CD4-positive, alpha-beta memory T cell (primary cell): Measurements from ENCODE around the gene TLR7. TPM values are rescaled to one million over a fixed set of nuclear protein-coding genes. Genes with fewer than 3 reads are reported as not detected.

Experiments
- CTCF ChIA-PET: fragments of 350-600 bp; sonication (Branson Sonifier 250); formaldehyde crosslinking; loops from one replicate; lab custom pipeline; 2021; ENCODE audit warnings: inconsistent platforms; ENCODE audit not compliant: partially characterized antibody; lab: Charles Lee
- POLR2A ChIA-PET: fragments of 350-600 bp; sonication (Branson Sonifier 250); formaldehyde crosslinking; loops from one replicate; lab custom pipeline; 2021; ENCODE audit not compliant: partially characterized antibody; lab: Charles Lee
- DNase-seq, 5 donors: peaks; one replicate each; pipeline versions ENCODE4 v3.0.0 to v3.0.0-alpha.2; 2020 to 2022; ENCODE audit warnings: mixed read lengths in 1 of 5
- H3K27ac ChIP-seq: one replicate; pipeline ENCODE4 v1.7.0; 2013; ENCODE audit warnings: low read depth, low read length
- H3K27me3 ChIP-seq: 2 replicates; pipeline ENCODE4 v1.7.0; 2013; ENCODE audit warnings: mild to moderate bottlenecking, low read length, moderate library complexity; ENCODE audit not compliant: insufficient read depth
- H3K36me3 ChIP-seq: 2 replicates; pipeline ENCODE4 v1.7.0; 2013; ENCODE audit warnings: mild to moderate bottlenecking, low read length, moderate library complexity; ENCODE audit not compliant: insufficient read depth
- H3K4me1 ChIP-seq: 2 replicates; pipeline ENCODE4 v1.7.0; 2013; ENCODE audit warnings: mild to moderate bottlenecking, low read length, moderate library complexity; ENCODE audit not compliant: insufficient read depth
- H3K4me3 ChIP-seq, 2 donors: one replicate each; pipeline ENCODE4 v1.7.0; 2013; ENCODE audit warnings: low read length in 2 of 2, mild to moderate bottlenecking in 1 of 2
- H3K9me3 ChIP-seq, 2 donors: one replicate each; pipeline ENCODE4 v1.7.0; 2013; ENCODE audit warnings: low read length in 2 of 2, control low read depth in 1 of 2; ENCODE audit not compliant: control insufficient read depth in 1 of 2
- H3K27ac Mint-ChIP-seq, 7 donors: one replicate each; pipeline ENCODE4 v1.8.0; 2020 to 2021; ENCODE audit warnings: mixed read lengths in 7 of 7, mild to moderate bottlenecking in 6 of 7, inconsistent platforms in 3 of 7, moderate library complexity in 3 of 7
- H3K27me3 Mint-ChIP-seq, 2 donors: one replicate each; pipeline ENCODE4 v1.8.0; 2020 to 2021; ENCODE audit warnings: mixed read lengths in 2 of 2
- H3K36me3 Mint-ChIP-seq, 2 donors: one replicate each; pipeline ENCODE4 v1.8.0; 2020 to 2021; ENCODE audit warnings: mixed read lengths in 2 of 2, inconsistent platforms in 1 of 2, mild to moderate bottlenecking in 1 of 2
- H3K4me1 Mint-ChIP-seq, 4 donors: one replicate each; pipeline ENCODE4 v1.8.0; 2020 to 2021; ENCODE audit warnings: mixed read lengths in 4 of 4, mild to moderate bottlenecking in 1 of 4
- H3K4me3 Mint-ChIP-seq, 8 donors: one replicate each; pipeline ENCODE4 v1.8.0; 2020 to 2021; ENCODE audit warnings: mixed read lengths in 8 of 8, mild to moderate bottlenecking in 7 of 8, moderate library complexity in 6 of 8, inconsistent platforms in 3 of 8
- H3K9me3 Mint-ChIP-seq, 8 donors: one replicate each; pipeline ENCODE4 v1.8.0; 2020 to 2021; ENCODE audit warnings: mixed read lengths in 8 of 8, mild to moderate bottlenecking in 5 of 8, inconsistent platforms in 3 of 8, moderate library complexity in 1 of 8
- intact Hi-C: fragments of 100-400 bp; cut with micrococcal nuclease; formaldehyde crosslinking; loops from one replicate; pipeline ENCODE4 v1.15.1; 2023
- polyA plus RNA-seq, 2 donors: library from polyadenylated mRNA; unstranded; fragments of 300-500 nt; fragmentation: Illumina TruSeq; gene quantifications; one replicate each; pipeline ENCODE4 v1.2.3, GENCODE V29; 2021
- total RNA-seq, 2 experiments: library from RNA; stranded (reverse); gene quantifications; one replicate each; pipeline ENCODE4 v1.2.3, GENCODE V29; 2021

Gene TLR7
- total and polyA plus RNA-seq, 4 experiments from 2014 or later: 0.06 to 0.16 TPM; not detected in 2

DNA sequence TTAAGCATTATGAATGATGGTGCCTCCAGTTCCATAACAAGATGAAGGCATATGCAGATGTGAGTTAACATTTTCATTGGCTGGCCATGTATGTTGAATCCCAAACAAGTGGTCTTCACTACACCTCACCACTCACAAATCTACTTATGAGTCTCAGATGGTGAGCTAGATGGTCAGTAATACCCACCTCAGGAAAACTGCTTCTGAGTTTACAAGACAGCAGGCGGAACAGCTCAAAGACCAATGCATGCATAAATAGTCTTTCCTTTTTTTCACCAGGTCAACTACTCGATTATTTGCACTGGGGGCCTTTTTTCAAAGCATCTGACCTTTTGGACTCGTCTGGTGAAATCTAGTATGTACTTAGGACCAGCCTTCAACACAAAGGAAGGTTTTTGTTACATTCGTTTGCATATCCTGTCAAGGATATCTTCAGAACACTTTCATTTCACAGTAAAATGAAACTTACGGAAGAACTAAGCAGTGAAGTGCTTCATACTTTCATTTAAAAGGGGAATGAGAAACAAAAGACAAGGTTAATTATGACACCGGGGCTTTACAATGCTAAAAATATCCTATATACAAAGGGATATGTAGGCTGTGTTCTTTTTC lies 23.1 kb upstream of the TLR7 start:
- Histone ChIP-seq H3K36me3 (no peaks in the 10 kb centered on the region), H3K4me3 (no peak overlapping the region), H3K9me3 (no peaks in the 10 kb centered on the region), H3K27me3 (no peaks in the 10 kb centered on the region), H3K27ac (no peak overlapping the region), H3K4me1 (peaks cover 4% of the 10 kb centered on the region)
- peak overlapping the region; percentile 33 to 80 (median 66) for H3K4me3 Mint-ChIP-seq
- no peak for DNase-seq
- CTCF ChIA-PET: no interaction called here
- POLR2A ChIA-PET: no interaction called here
- intact Hi-C loops: no loop called here
- H3K9me3 Mint-ChIP-seq: peaks cover 0 to 5% (median 0%) of the 10 kb centered on the region in 8 donors
- no peaks in the 10 kb centered on the region for H3K36me3 Mint-ChIP-seq
- H3K27ac Mint-ChIP-seq: peak overlapping the region in 6 of 7 donors; percentile 5 to 77 (median 26)
- no peaks in the 10 kb centered on the region for H3K27me3 Mint-ChIP-seq
- peaks cover 0 to 7% (median 5%) of the 10 kb centered on the region in 4 donors for H3K4me1 Mint-ChIP-seq

GRCh38 chrX:12844319-12844718 lies 22.6 kb upstream of the TLR7 start:
- no peak for DNase-seq
- peaks cover 0 to 4% (median 0%) of the 10 kb centered on the region in 8 donors for H3K9me3 Mint-ChIP-seq
- CTCF ChIA-PET: no interaction called here

GRCh38 chrX:12865359-12865758 lies 1.5 kb upstream of the TLR7 start:
- H3K4me1 Mint-ChIP-seq: no peaks in the 10 kb centered on the region
- H3K27ac Mint-ChIP-seq: no peak overlapping the region
- peaks cover 0 to 21% (median 5%) of the 10 kb centered on the region in 8 donors for H3K9me3 Mint-ChIP-seq
- Histone ChIP-seq H3K4me1 (no peaks in the 10 kb centered on the region), H3K36me3 (no peaks in the 10 kb centered on the region), H3K27ac (no peak overlapping the region), H3K27me3 (no peaks in the 10 kb centered on the region), H3K9me3 (no peaks in the 10 kb centered on the region), H3K4me3 (no peak overlapping the region)
- intact Hi-C loops: no loop called here
- H3K27me3 Mint-ChIP-seq: peaks cover 2 to 3% of the 10 kb centered on the region in 2 donors
- no peak for DNase-seq
- H3K36me3 Mint-ChIP-seq: no peaks in the 10 kb centered on the region
- ChIA-PET POLR2A (no interaction called here), CTCF (no interaction called here)
- no peak overlapping the region for H3K4me3 Mint-ChIP-seq

More at GRCh38 chrX:12844319-12844718, 22.6 kb upstream of the TLR7 start:
- Histone ChIP-seq H3K27me3 (no peaks in the 10 kb centered on the region), H3K4me1 (peaks cover 4% of the 10 kb centered on the region), H3K27ac (no peak overlapping the region), H3K36me3 (no peaks in the 10 kb centered on the region), H3K4me3 (no peak overlapping the region), H3K9me3 (no peaks in the 10 kb centered on the region)
- Mint-ChIP-seq H3K4me1 (peaks cover 0 to 7% (median 5%) of the 10 kb centered on the region in 4 donors), H3K36me3 (no peaks in the 10 kb centered on the region), H3K27ac (peak overlapping the region in 2 of 7 donors; percentile 5 to 50), H3K4me3 (peak overlapping the region; percentile 33 to 80 (median 66)), H3K27me3 (no peaks in the 10 kb centered on the region)
- POLR2A ChIA-PET: no interaction called here
- intact Hi-C loops: no loop called here

- ChIA-PET POLR2A (no interaction called here), CTCF (no interaction called here)
- H3K27me3 Mint-ChIP-seq: peaks cover 2 to 5% of the 10 kb centered on the region in 2 donors
- no peak overlapping the region for H3K4me3 Mint-ChIP-seq
- H3K4me1 Mint-ChIP-seq: no peaks in the 10 kb centered on the region
- H3K4me3 ChIP-seq: no peak overlapping the region
- no peaks in the 10 kb centered on the region for H3K4me1 ChIP-seq
- DNase-seq: no peak
- intact Hi-C loops: no loop called here
- no peaks in the 10 kb centered on the region for H3K27me3 ChIP-seq
- no peaks in the 10 kb centered on the region for H3K36me3 Mint-ChIP-seq
- H3K27ac Mint-ChIP-seq: no peak overlapping the region
- no peak overlapping the region for H3K27ac ChIP-seq
- peaks cover 0 to 15% (median 4%) of the 10 kb centered on the region in 8 donors for H3K9me3 Mint-ChIP-seq
- no peaks in the 10 kb centered on the region for H3K9me3 ChIP-seq
- H3K36me3 ChIP-seq: no peaks in the 10 kb centered on the region
These were observed 813 bp downstream of the TLR7 start for GRCh38 chrX:12867685-12868084.

GRCh38 chrX:12868747-12869146 lies 1.9 kb downstream of the TLR7 start:
- H3K36me3 ChIP-seq: no peaks in the 10 kb centered on the region
- POLR2A ChIA-PET: no interaction called here
- Mint-ChIP-seq H3K27me3 (peaks cover 2 to 5% of the 10 kb centered on the region in 2 donors), H3K4me3 (no peak overlapping the region), H3K36me3 (no peaks in the 10 kb centered on the region), H3K4me1 (no peaks in the 10 kb centered on the region), H3K27ac (peak overlapping the region in 1 of 7 donors; percentile 6), H3K9me3 (peaks cover 0 to 10% (median 3%) of the 10 kb centered on the region in 8 donors)
- DNase-seq: no peak
- no peak overlapping the region for H3K4me3 ChIP-seq
- no peaks in the 10 kb centered on the region for H3K27me3 ChIP-seq
- intact Hi-C loops: no loop called here
- no peaks in the 10 kb centered on the region for H3K9me3 ChIP-seq
- CTCF ChIA-PET: no interaction called here
- H3K4me1 ChIP-seq: no peaks in the 10 kb centered on the region
- no peak overlapping the region for H3K27ac ChIP-seq

- Histone ChIP-seq H3K4me3 (no peak overlapping the region), H3K36me3 (no peaks in the 10 kb centered on the region), H3K27me3 (no peaks in the 10 kb centered on the region), H3K9me3 (no peaks in the 10 kb centered on the region), H3K27ac (no peak overlapping the region), H3K4me1 (no peaks in the 10 kb centered on the region)
- POLR2A ChIA-PET: no interaction called here
- Mint-ChIP-seq H3K27ac (no peak overlapping the region), H3K27me3 (peaks cover 0 to 4% of the 10 kb centered on the region in 2 donors), H3K36me3 (no peaks in the 10 kb centered on the region), H3K9me3 (peaks cover 0 to 6% (median 3%) of the 10 kb centered on the region in 8 donors), H3K4me1 (no peaks in the 10 kb centered on the region), H3K4me3 (no peak overlapping the region)
- intact Hi-C loops: no loop called here
- CTCF ChIA-PET: no interaction called here
- no peak for DNase-seq
These were observed 4.4 kb downstream of the TLR7 start for GRCh38 chrX:12871257-12871656.

GRCh38 chrX:12872741-12873140 lies 5.9 kb downstream of the TLR7 start:
- H3K36me3 ChIP-seq: no peaks in the 10 kb centered on the region
- no peak overlapping the region for H3K4me3 ChIP-seq
- peaks cover 0 to 4% of the 10 kb centered on the region in 2 donors for H3K27me3 Mint-ChIP-seq
- H3K27ac Mint-ChIP-seq: no peak overlapping the region
- no peaks in the 10 kb centered on the region for H3K9me3 ChIP-seq
- H3K36me3 Mint-ChIP-seq: no peaks in the 10 kb centered on the region
- DNase-seq: no peak
- CTCF ChIA-PET: no interaction called here
- POLR2A ChIA-PET: no interaction called here
- no peak overlapping the region for H3K4me3 Mint-ChIP-seq
- intact Hi-C loops: no loop called here
- peaks cover 0 to 6% (median 3%) of the 10 kb centered on the region in 8 donors for H3K9me3 Mint-ChIP-seq
- no peaks in the 10 kb centered on the region for H3K27me3 ChIP-seq
- no peak overlapping the region for H3K27ac ChIP-seq
- H3K4me1 Mint-ChIP-seq: no peaks in the 10 kb centered on the region
- no peaks in the 10 kb centered on the region for H3K4me1 ChIP-seq
